ENCODE measurements around the gene MPO. TPM values are rescaled to one million over a fixed set of nuclear protein-coding genes. Genes with fewer than 3 reads are reported as not detected.

The MPO gene
- total and polyA plus RNA-seq, 2 of the 8 experiments (the other 6 are each of a cell fraction or from before 2014, with no cell fraction given) = 0.06 to 0.74 TPM

- TF ChIP-seq, protein P1, sequence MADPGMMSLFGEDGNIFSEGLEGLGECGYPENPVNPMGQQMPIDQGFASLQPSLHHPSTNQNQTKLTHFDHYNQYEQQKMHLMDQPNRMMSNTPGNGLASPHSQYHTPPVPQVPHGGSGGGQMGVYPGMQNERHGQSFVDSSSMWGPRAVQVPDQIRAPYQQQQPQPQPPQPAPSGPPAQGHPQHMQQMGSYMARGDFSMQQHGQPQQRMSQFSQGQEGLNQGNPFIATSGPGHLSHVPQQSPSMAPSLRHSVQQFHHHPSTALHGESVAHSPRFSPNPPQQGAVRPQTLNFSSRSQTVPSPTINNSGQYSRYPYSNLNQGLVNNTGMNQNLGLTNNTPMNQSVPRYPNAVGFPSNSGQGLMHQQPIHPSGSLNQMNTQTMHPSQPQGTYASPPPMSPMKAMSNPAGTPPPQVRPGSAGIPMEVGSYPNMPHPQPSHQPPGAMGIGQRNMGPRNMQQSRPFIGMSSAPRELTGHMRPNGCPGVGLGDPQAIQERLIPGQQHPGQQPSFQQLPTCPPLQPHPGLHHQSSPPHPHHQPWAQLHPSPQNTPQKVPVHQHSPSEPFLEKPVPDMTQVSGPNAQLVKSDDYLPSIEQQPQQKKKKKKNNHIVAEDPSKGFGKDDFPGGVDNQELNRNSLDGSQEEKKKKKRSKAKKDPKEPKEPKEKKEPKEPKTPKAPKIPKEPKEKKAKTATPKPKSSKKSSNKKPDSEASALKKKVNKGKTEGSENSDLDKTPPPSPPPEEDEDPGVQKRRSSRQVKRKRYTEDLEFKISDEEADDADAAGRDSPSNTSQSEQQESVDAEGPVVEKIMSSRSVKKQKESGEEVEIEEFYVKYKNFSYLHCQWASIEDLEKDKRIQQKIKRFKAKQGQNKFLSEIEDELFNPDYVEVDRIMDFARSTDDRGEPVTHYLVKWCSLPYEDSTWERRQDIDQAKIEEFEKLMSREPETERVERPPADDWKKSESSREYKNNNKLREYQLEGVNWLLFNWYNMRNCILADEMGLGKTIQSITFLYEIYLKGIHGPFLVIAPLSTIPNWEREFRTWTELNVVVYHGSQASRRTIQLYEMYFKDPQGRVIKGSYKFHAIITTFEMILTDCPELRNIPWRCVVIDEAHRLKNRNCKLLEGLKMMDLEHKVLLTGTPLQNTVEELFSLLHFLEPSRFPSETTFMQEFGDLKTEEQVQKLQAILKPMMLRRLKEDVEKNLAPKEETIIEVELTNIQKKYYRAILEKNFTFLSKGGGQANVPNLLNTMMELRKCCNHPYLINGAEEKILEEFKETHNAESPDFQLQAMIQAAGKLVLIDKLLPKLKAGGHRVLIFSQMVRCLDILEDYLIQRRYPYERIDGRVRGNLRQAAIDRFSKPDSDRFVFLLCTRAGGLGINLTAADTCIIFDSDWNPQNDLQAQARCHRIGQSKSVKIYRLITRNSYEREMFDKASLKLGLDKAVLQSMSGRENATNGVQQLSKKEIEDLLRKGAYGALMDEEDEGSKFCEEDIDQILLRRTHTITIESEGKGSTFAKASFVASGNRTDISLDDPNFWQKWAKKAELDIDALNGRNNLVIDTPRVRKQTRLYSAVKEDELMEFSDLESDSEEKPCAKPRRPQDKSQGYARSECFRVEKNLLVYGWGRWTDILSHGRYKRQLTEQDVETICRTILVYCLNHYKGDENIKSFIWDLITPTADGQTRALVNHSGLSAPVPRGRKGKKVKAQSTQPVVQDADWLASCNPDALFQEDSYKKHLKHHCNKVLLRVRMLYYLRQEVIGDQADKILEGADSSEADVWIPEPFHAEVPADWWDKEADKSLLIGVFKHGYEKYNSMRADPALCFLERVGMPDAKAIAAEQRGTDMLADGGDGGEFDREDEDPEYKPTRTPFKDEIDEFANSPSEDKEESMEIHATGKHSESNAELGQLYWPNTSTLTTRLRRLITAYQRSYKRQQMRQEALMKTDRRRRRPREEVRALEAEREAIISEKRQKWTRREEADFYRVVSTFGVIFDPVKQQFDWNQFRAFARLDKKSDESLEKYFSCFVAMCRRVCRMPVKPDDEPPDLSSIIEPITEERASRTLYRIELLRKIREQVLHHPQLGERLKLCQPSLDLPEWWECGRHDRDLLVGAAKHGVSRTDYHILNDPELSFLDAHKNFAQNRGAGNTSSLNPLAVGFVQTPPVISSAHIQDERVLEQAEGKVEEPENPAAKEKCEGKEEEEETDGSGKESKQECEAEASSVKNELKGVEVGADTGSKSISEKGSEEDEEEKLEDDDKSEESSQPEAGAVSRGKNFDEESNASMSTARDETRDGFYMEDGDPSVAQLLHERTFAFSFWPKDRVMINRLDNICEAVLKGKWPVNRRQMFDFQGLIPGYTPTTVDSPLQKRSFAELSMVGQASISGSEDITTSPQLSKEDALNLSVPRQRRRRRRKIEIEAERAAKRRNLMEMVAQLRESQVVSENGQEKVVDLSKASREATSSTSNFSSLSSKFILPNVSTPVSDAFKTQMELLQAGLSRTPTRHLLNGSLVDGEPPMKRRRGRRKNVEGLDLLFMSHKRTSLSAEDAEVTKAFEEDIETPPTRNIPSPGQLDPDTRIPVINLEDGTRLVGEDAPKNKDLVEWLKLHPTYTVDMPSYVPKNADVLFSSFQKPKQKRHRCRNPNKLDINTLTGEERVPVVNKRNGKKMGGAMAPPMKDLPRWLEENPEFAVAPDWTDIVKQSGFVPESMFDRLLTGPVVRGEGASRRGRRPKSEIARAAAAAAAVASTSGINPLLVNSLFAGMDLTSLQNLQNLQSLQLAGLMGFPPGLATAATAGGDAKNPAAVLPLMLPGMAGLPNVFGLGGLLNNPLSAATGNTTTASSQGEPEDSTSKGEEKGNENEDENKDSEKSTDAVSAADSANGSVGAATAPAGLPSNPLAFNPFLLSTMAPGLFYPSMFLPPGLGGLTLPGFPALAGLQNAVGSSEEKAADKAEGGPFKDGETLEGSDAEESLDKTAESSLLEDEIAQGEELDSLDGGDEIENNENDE (IDR thresholded peaks at IDR 0.05; ENCODE audit: insufficient replicate concordance, low read length) = no peak
- no peak for TF ChIP-seq HDAC2 (IDR thresholded peaks at IDR 0.05; ENCODE audit: borderline replicate concordance in 1 of 2, low read depth in 2 of 2, low read length in 2 of 2)
These were observed 5.3 kb downstream of the MPO start (continued) for GRCh38 chr17:58275417-58275816.
